Activated CD4-positive, alpha-beta T cell treated with anti-CD3 and anti-CD28 coated beads, Interleukin-2, Interleukin-4, amounts not matched to agents 100 ng/mL and 50 ng/mL, durations not matched to agents 16 hours and 8 hours (primary cell): ENCODE results near the gene FBN1.

Experiments
- DNase-seq: peaks from one replicate; pipeline ENCODE4 v3.0.0-alpha.2; 2020; ENCODE audit warnings: low spot score

FBN1 gene

GRCh38 chr15:48514103-48514816 lies 131.2 kb downstream of the FBN1 start:
- no peak for DNase-seq

- DNase-seq: no peak
These were observed 134.5 kb downstream of the FBN1 start for GRCh38 chr15:48510976-48511375.

GRCh38 chr15:48507416-48508065 lies 138.0 kb downstream of the FBN1 start:
- peak; percentile 28 for DNase-seq

- DNase-seq: no peak
These were observed 140.4 kb downstream of the FBN1 start for GRCh38 chr15:48505067-48505466.

- DNase-seq: no peak
These were observed 144.3 kb downstream of the FBN1 start for GRCh38 chr15:48501208-48501607.

- DNase-seq: no peak
These were observed 144.9 kb downstream of the FBN1 start for GRCh38 chr15:48500595-48500994.

GRCh38 chr15:48499978-48500377 lies 145.5 kb downstream of the FBN1 start:
- no peak for DNase-seq

- no peak for DNase-seq
These were observed 146.7 kb downstream of the FBN1 start for GRCh38 chr15:48498828-48499227.

- DNase-seq: no peak
These were observed 150.9 kb downstream of the FBN1 start for GRCh38 chr15:48494631-48495030.

- DNase-seq: no peak
These were observed 151.7 kb downstream of the FBN1 start for GRCh38 chr15:48493763-48494225.

GRCh38 chr15:48493084-48493762 lies 152.3 kb downstream of the FBN1 start:
- DNase-seq: no peak

- DNase-seq: peak; percentile 19
These were observed 159.3 kb downstream of the FBN1 start for GRCh38 chr15:48486228-48486627.

- DNase-seq: no peak
These were observed 163.7 kb downstream of the FBN1 start for GRCh38 chr15:48481802-48482201.

- DNase-seq: no peak
These were observed 165.8 kb downstream of the FBN1 start for GRCh38 chr15:48479751-48480150.

- no peak for DNase-seq
These were observed 166.9 kb downstream of the FBN1 start for GRCh38 chr15:48478581-48478980.

GRCh38 chr15:48477795-48478360 lies 167.6 kb downstream of the FBN1 start:
- DNase-seq: no peak

- DNase-seq: no peak
These were observed 169.7 kb downstream of the FBN1 start for GRCh38 chr15:48475600-48476395.

GRCh38 chr15:48473667-48474066 lies 171.8 kb downstream of the FBN1 start:
- DNase-seq: no peak

- no peak for DNase-seq
These were observed 172.8 kb downstream of the FBN1 start for GRCh38 chr15:48472756-48473155.

GRCh38 chr15:48471073-48471472 lies 174.4 kb downstream of the FBN1 start:
- DNase-seq: no peak

- no peak for DNase-seq
These were observed 175.4 kb downstream of the FBN1 start for GRCh38 chr15:48470096-48470495.

GRCh38 chr15:48469681-48470080 lies 175.8 kb downstream of the FBN1 start:
- no peak for DNase-seq
